Neural cell (in vitro differentiated cells): Measurements from ENCODE around the gene PRDM4. TPM values are rescaled to one million over a fixed set of nuclear protein-coding genes. Genes with fewer than 3 reads are reported as not detected.

Source experiments
- H2AFZ ChIP-seq: fragments of 200-600, 300-800 bp; sonication (generic), shearing (Covaris generic); 2 replicates; pipeline ENCODE4 v1.6.0; 2014; ENCODE audit warnings: low read depth, mild to moderate bottlenecking, antibody characterized with exemption, low read length, moderate library complexity
- H3F3A ChIP-seq: fragments of 200-600 bp; shearing (Covaris generic); 2 replicates; pipeline ENCODE4 v1.6.1; 2016; ENCODE audit warnings: mild to moderate bottlenecking, moderate library complexity, mixed read lengths, antibody characterized with exemption, low read length; ENCODE audit not compliant: insufficient read depth, poor library complexity, severe bottlenecking
- H3K27ac ChIP-seq: fragments of 200-600, 300-800 bp; sonication (generic), shearing (Covaris generic); 2 replicates; pipeline ENCODE4 v1.5.1; 2014; ENCODE audit warnings: mild to moderate bottlenecking, low read length, moderate library complexity
- H3K27me3 ChIP-seq: fragments of 300-800, 200-600 bp; sonication (generic), shearing (Covaris generic); 2 replicates; pipeline ENCODE4 v1.6.0; 2014; ENCODE audit warnings: mild to moderate bottlenecking, low read depth, low read length, moderate library complexity; ENCODE audit not compliant: insufficient read depth
- H3K36me3 ChIP-seq: fragments of 300-800, 200-600 bp; sonication (generic), shearing (Covaris generic); 2 replicates; pipeline ENCODE4 v1.5.1; 2014; ENCODE audit warnings: mild to moderate bottlenecking, antibody characterized with exemption, low read length, moderate library complexity; ENCODE audit not compliant: insufficient read depth
- H3K4me2 ChIP-seq: fragments of 300-800, 200-600 bp; sonication (generic), shearing (Covaris generic); 2 replicates; pipeline ENCODE4 v1.6.0; 2014; ENCODE audit warnings: mild to moderate bottlenecking, low read length
- H3K4me3 ChIP-seq: fragments of 300-800, 200-600 bp; sonication (generic), shearing (Covaris generic); 2 replicates; pipeline ENCODE4 v1.5.1; 2014; ENCODE audit warnings: mild to moderate bottlenecking, low read length, moderate library complexity
- H3K79me2 ChIP-seq: fragments of 200-600 bp; shearing (Covaris generic); replicated peaks from 2 replicates; pipeline ENCODE4 v1.6.0; 2014; ENCODE audit warnings: mild to moderate bottlenecking, low read length, moderate library complexity; ENCODE audit not compliant: insufficient read depth
- H3K9ac ChIP-seq: fragments of 300-800, 200-600 bp; sonication (generic), shearing (Covaris generic); 2 replicates; pipeline ENCODE4 v1.6.1; 2016; ENCODE audit warnings: mild to moderate bottlenecking, low read length, mixed read lengths
- H3K9me2 ChIP-seq: fragments of 200-600 bp; shearing (Covaris generic); 2 replicates; pipeline ENCODE4 v1.6.1; 2016; ENCODE audit warnings: mild to moderate bottlenecking, low read length, mixed read lengths; ENCODE audit not compliant: insufficient read depth
- H3K9me3 ChIP-seq: fragments of 200-600, 300-800 bp; sonication (generic), shearing (Covaris generic); 2 replicates; pipeline ENCODE4 v1.6.1; 2016; ENCODE audit warnings: mild to moderate bottlenecking, mixed run types, low read length, moderate library complexity, mixed read lengths
- H4K20me1 ChIP-seq: fragments of 200-600 bp; shearing (Covaris generic); 2 replicates; pipeline ENCODE4 v1.6.1; 2016; ENCODE audit warnings: mild to moderate bottlenecking, mixed run types; ENCODE audit not compliant: insufficient read depth
- EP300 ChIP-seq: fragments of 450-650 bp; conservative IDR thresholded peaks from 2 replicates; pipeline ENCODE4 v1.6.1; 2014; ENCODE audit warnings: antibody characterized with exemption, mild to moderate bottlenecking, moderate library complexity; ENCODE audit not compliant: poor library complexity, severe bottlenecking
- EZH2 ChIP-seq: fragments of 200-600, 300-800 bp; shearing (Covaris generic), sonication (generic); IDR thresholded peaks from 2 replicates; pipeline ENCODE4 v1.6.1; 2014; ENCODE audit warnings: antibody characterized with exemption, low read length, borderline replicate concordance, mild to moderate bottlenecking; ENCODE audit not compliant: insufficient read depth, poor library complexity, severe bottlenecking
- MXI1 ChIP-seq: fragments of 450-650 bp; conservative IDR thresholded peaks from 2 replicates; pipeline ENCODE4 v1.6.1; 2014; ENCODE audit warnings: antibody characterized with exemption, mild to moderate bottlenecking; ENCODE audit not compliant: poor library complexity, severe bottlenecking
- POLR2AphosphoS5 ChIP-seq: IDR thresholded peaks from 2 replicates; pipeline ENCODE4 v1.6.1; 2012
- RAD21 ChIP-seq: fragments of 450-650 bp; conservative IDR thresholded peaks from 2 replicates; pipeline ENCODE4 v1.6.1; 2014; ENCODE audit warnings: antibody characterized with exemption, mild to moderate bottlenecking, moderate library complexity
- SMC3 ChIP-seq: fragments of 450-650 bp; conservative IDR thresholded peaks from 2 replicates; pipeline ENCODE4 v1.6.1; 2014; ENCODE audit warnings: antibody characterized with exemption, mild to moderate bottlenecking, moderate library complexity; ENCODE audit not compliant: poor library complexity
- TAF1 ChIP-seq: IDR thresholded peaks from 2 replicates; pipeline ENCODE4 v1.6.1; 2012; ENCODE audit warnings: low read depth
- polyA plus RNA-seq: library from polyadenylated mRNA; depleted of rRNA; stranded (reverse); fragments of >200 nt; gene quantifications from 2 replicates; pipeline ENCODE4 v1.2.3, GENCODE V29; 2014
- TF ChIP-seq, protein P1 (sequence below): IDR thresholded peaks from 2 replicates; pipeline ENCODE4 v1.6.1; 2012; ENCODE audit warnings: borderline replicate concordance
- TF ChIP-seq, protein P2 (sequence below): fragments of 450-650 bp; IDR thresholded peaks from 2 replicates; pipeline ENCODE4 v1.5.1; 2014; ENCODE audit warnings: antibody characterized with exemption, mild to moderate bottlenecking, moderate library complexity; ENCODE audit not compliant: poor library complexity, severe bottlenecking

PRDM4 gene
- polyA plus RNA-seq, 1 donor from 2014 or later = 46.0 TPM

DNA sequence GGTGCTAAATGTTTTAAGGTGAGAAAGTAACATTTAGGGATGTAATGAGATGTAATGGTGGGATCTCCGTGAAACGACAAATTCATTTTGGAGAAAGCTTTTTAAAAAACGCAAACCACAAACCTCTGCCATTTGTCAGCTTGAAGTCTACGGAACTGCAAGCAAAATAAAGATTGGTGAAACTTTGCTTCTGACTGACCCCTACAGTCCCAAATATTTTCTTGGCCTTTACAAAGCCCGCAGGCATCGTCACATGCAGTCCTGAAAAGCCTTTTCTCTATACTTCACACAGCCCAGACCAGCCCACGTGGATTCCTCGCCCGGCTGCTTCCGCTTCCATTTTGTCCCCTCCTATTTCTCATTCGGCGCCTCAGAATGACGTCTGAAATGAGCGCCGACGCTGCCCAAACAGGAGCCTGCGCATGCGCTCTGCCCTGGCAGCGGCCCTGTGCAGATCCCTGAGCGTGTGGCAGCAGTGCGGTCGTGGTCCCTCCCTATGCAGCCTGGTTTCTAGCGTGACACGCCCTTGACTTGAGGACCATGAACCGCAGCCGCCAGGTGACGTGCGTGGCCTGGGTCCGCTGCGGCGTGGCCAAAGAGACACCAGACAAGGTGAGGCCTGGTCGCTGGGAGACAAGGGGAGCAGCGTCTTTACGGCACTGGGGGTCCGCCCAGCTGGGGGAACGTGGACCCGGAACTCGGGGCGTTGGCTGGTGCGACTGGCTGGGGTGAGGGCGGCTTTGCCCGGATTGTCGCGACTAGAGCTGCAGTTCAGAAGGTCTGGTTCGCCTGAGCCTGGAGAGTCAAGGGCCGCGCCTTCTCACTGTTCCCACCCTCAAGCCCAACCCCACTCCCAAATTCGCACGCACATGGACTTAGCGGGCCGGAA, 75.3 kb downstream of the PRDM4 start, which contains the start of gene PWP1:
PWP1 (plus strand) TSS at position 440 of the 889 bp plus-strand sequence; CDS start at position 541, 101 bp downstream.
- peak; percentile 76 for TF ChIP-seq TAF1
- TF ChIP-seq EP300 = peak; percentile 56
- TF ChIP-seq, protein P1, sequence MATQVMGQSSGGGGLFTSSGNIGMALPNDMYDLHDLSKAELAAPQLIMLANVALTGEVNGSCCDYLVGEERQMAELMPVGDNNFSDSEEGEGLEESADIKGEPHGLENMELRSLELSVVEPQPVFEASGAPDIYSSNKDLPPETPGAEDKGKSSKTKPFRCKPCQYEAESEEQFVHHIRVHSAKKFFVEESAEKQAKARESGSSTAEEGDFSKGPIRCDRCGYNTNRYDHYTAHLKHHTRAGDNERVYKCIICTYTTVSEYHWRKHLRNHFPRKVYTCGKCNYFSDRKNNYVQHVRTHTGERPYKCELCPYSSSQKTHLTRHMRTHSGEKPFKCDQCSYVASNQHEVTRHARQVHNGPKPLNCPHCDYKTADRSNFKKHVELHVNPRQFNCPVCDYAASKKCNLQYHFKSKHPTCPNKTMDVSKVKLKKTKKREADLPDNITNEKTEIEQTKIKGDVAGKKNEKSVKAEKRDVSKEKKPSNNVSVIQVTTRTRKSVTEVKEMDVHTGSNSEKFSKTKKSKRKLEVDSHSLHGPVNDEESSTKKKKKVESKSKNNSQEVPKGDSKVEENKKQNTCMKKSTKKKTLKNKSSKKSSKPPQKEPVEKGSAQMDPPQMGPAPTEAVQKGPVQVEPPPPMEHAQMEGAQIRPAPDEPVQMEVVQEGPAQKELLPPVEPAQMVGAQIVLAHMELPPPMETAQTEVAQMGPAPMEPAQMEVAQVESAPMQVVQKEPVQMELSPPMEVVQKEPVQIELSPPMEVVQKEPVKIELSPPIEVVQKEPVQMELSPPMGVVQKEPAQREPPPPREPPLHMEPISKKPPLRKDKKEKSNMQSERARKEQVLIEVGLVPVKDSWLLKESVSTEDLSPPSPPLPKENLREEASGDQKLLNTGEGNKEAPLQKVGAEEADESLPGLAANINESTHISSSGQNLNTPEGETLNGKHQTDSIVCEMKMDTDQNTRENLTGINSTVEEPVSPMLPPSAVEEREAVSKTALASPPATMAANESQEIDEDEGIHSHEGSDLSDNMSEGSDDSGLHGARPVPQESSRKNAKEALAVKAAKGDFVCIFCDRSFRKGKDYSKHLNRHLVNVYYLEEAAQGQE = peak; percentile 86
- TF ChIP-seq EZH2 = no peak
- TF ChIP-seq, protein P2, sequence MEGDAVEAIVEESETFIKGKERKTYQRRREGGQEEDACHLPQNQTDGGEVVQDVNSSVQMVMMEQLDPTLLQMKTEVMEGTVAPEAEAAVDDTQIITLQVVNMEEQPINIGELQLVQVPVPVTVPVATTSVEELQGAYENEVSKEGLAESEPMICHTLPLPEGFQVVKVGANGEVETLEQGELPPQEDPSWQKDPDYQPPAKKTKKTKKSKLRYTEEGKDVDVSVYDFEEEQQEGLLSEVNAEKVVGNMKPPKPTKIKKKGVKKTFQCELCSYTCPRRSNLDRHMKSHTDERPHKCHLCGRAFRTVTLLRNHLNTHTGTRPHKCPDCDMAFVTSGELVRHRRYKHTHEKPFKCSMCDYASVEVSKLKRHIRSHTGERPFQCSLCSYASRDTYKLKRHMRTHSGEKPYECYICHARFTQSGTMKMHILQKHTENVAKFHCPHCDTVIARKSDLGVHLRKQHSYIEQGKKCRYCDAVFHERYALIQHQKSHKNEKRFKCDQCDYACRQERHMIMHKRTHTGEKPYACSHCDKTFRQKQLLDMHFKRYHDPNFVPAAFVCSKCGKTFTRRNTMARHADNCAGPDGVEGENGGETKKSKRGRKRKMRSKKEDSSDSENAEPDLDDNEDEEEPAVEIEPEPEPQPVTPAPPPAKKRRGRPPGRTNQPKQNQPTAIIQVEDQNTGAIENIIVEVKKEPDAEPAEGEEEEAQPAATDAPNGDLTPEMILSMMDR = peak; percentile 27
- peak; percentile 99 for TF ChIP-seq POLR2AphosphoS5
- TF ChIP-seq MXI1 = peak; percentile 99
- TF ChIP-seq SMC3 = no peak
- peak; percentile 46 for TF ChIP-seq RAD21
- peak within 1 kb of the TSS; percentile 87 for H3K9ac ChIP-seq
- peak within 1 kb of the TSS; percentile 77 for H3K4me2 ChIP-seq
- H3K9me3 ChIP-seq = no peaks in the 10 kb centered on the region
- no peaks in the 10 kb centered on the region for H3F3A ChIP-seq
- H3K27ac ChIP-seq = peak within 1 kb of the TSS; percentile 85
- H2AFZ ChIP-seq = peak within 1 kb of the TSS; percentile 80
- no peaks in the 10 kb centered on the region for H4K20me1 ChIP-seq
- H3K4me3 ChIP-seq = peak within 1 kb of the TSS; percentile 80
- no peaks in the 10 kb centered on the region for H3K27me3 ChIP-seq
- H3K9me2 ChIP-seq = no peaks in the 10 kb centered on the region
- peaks cover 17% of the 10 kb centered on the region for H3K79me2 ChIP-seq
- no peaks in the 10 kb centered on the region for H3K36me3 ChIP-seq

DNA sequence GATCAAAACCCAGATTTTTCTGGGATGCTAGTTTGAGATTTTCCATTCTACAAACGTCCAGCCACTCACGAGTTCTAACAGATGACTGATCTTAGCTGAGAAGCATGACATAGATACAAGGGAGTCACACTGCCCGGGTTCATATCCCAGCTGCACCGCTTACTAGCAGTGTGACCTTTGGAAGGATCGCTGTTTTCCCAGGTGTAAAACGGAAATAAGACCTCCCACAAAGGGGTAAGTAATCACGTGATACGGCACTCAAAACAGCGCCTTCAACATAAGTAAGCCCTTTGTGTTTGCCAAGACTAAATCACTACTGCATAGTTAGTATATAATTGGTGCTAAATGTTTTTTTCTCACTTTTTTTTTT, 76.0 kb downstream of the PRDM4 start:
- TF ChIP-seq POLR2AphosphoS5 (no peak), EZH2 (no peak), EP300 (no peak), SMC3 (no peak), MXI1 (no peak), TAF1 (no peak), RAD21 (no peak)
- TF ChIP-seq, protein P2 = no peak
- TF ChIP-seq, protein P1 = no peak
- Histone ChIP-seq H2AFZ (peak overlapping the region; percentile 80), H3K9me2 (no peaks in the 10 kb centered on the region), H3F3A (no peaks in the 10 kb centered on the region), H4K20me1 (no peaks in the 10 kb centered on the region), H3K9me3 (no peaks in the 10 kb centered on the region), H3K79me2 (peaks cover 17% of the 10 kb centered on the region), H3K4me2 (peak overlapping the region; percentile 77), H3K27me3 (no peaks in the 10 kb centered on the region), H3K36me3 (no peaks in the 10 kb centered on the region), H3K4me3 (peak overlapping the region; percentile 80), H3K9ac (peak overlapping the region; percentile 87), H3K27ac (peak overlapping the region; percentile 85)
